Endodermal cell (in vitro differentiated cells): ENCODE measurements around the gene EYS. TPM values are rescaled to one million over a fixed set of nuclear protein-coding genes. Genes with fewer than 3 reads are reported as not detected.

Experiments
- DNase-seq: peaks from one replicate; pipeline ENCODE4 v3.0.0-alpha.2; 2017
- H3K27ac ChIP-seq: 2 replicates; pipeline ENCODE4 v1.5.1; 2013; ENCODE audit warnings: mild to moderate bottlenecking, low read depth, low read length, moderate library complexity
- H3K27me3 ChIP-seq: 2 replicates; pipeline ENCODE4 v1.6.1; 2013; ENCODE audit warnings: mild to moderate bottlenecking, low read length, moderate library complexity; ENCODE audit not compliant: insufficient read depth, control insufficient read depth, poor library complexity, severe bottlenecking
- H3K36me3 ChIP-seq: 2 replicates; pipeline ENCODE4 v1.7.0; 2013; ENCODE audit warnings: mild to moderate bottlenecking, low read length, moderate library complexity; ENCODE audit not compliant: control insufficient read depth, insufficient read depth
- H3K4me1 ChIP-seq: one replicate; pipeline ENCODE4 v1.7.0; 2013; ENCODE audit warnings: low read length; ENCODE audit not compliant: control insufficient read depth, insufficient read depth
- H3K4me3 ChIP-seq: 2 replicates; pipeline ENCODE4 v1.5.1; 2013; ENCODE audit warnings: mild to moderate bottlenecking, low read length, moderate library complexity
- H3K9ac ChIP-seq: 2 replicates; pipeline ENCODE4 v1.6.1; 2013; ENCODE audit warnings: mild to moderate bottlenecking, low read length, moderate library complexity; ENCODE audit not compliant: poor library complexity, severe bottlenecking; ENCODE audit errors: extremely low read depth
- H3K9me3 ChIP-seq: 2 replicates; pipeline ENCODE4 v1.6.1; 2013; ENCODE audit warnings: mild to moderate bottlenecking, low read length, moderate library complexity; ENCODE audit not compliant: control insufficient read depth
- H3K27ac Mint-ChIP-seq: 2 replicates; pipeline ENCODE4 v1.8.0; 2020; ENCODE audit warnings: mixed read lengths
- H3K27me3 Mint-ChIP-seq: 2 replicates; pipeline ENCODE4 v1.8.0; 2021; ENCODE audit warnings: mild to moderate bottlenecking, mixed read lengths; ENCODE audit not compliant: insufficient read depth
- H3K36me3 Mint-ChIP-seq: 2 replicates; pipeline ENCODE4 v1.8.0; 2020; ENCODE audit warnings: low read depth, mixed read lengths
- H3K4me1 Mint-ChIP-seq: 2 replicates; pipeline ENCODE4 v1.8.0; 2020; ENCODE audit warnings: mixed read lengths
- H3K4me3 Mint-ChIP-seq: 2 replicates; pipeline ENCODE4 v1.8.0; 2020; ENCODE audit warnings: mild to moderate bottlenecking, moderate library complexity, mixed read lengths
- H3K9me3 Mint-ChIP-seq: 2 replicates; pipeline ENCODE4 v1.8.0; 2020; ENCODE audit warnings: mild to moderate bottlenecking, mixed read lengths
- WGBS, 2 experiments: methylation state at CpG; one replicate each; pipeline versions ENCODE4 v1.1.5 to v1.1.7; 2013; ENCODE audit warnings: missing lambda C conversion rate in 2 of 2, mixed read lengths in 1 of 2; ENCODE audit not compliant: insufficient coverage in 1 of 2, insufficient read length in 1 of 2; 5-methylcytosine and 5-hydroxymethylcytosine counted together
- total RNA-seq, 2 donors: library from RNA; stranded (reverse); fragmentation: NEBNext Ultra II Directional in 1 of 2; extraction: Animal tissue kit (Norgen Biotek cat#: 25700) in 1 of 2; gene quantifications; 2 replicates in 1 of 2; 3 replicates in 1 of 2; pipeline ENCODE4 v1.2.1, GENCODE V29; 2021
- TF ChIP-seq, protein P1 (sequence below): fragments of 200-600 bp; sonication (generic); conservative IDR thresholded peaks from 2 replicates; pipeline ENCODE4 v1.5.0; 2021; ENCODE audit warnings: antibody characterized with exemption, mild to moderate bottlenecking

EYS gene
- total RNA-seq, 2 donors from 2014 or later, result 0.31 to 0.70 TPM

DNA sequence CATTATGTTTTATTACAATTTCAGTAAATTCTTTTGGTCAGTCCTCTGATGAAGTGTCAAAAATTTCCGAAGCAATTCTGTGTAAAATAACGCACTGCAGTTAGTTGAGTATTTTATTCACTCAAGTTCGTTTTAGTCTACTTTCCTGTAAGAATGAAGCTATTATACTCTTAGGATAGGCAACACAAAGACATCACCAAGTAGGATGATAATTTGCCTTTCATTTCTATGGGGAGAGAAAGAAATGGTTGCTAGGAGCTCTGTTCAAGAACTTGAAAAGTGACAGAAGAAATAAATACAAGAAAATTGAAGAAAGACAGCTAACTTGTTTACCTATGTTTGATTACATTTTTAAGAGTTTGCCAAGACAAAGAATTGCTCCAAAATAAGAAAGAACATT lies 290.4 kb downstream of the EYS start:
- H3K27ac ChIP-seq, result no peak overlapping the region
- no peak overlapping the region for H3K4me3 ChIP-seq
- no peak overlapping the region for H3K4me3 Mint-ChIP-seq
- no peak overlapping the region for H3K27ac Mint-ChIP-seq
- H3K9me3 Mint-ChIP-seq, result no peaks in the 10 kb centered on the region
- no peaks in the 10 kb centered on the region for H3K36me3 ChIP-seq
- H3K9me3 ChIP-seq, result no peaks in the 10 kb centered on the region
- no peak overlapping the region for H3K9ac ChIP-seq
- H3K36me3 Mint-ChIP-seq, result no peaks in the 10 kb centered on the region
- no peaks in the 10 kb centered on the region for H3K27me3 ChIP-seq
- no peak for DNase-seq
- no peaks in the 10 kb centered on the region for H3K4me1 ChIP-seq
- H3K27me3 Mint-ChIP-seq, result no peaks in the 10 kb centered on the region
- WGBS, 2 experiments, result 87 to 96% methylated on average over 3 of the region's 3 CpGs
- TF ChIP-seq, protein P1, sequence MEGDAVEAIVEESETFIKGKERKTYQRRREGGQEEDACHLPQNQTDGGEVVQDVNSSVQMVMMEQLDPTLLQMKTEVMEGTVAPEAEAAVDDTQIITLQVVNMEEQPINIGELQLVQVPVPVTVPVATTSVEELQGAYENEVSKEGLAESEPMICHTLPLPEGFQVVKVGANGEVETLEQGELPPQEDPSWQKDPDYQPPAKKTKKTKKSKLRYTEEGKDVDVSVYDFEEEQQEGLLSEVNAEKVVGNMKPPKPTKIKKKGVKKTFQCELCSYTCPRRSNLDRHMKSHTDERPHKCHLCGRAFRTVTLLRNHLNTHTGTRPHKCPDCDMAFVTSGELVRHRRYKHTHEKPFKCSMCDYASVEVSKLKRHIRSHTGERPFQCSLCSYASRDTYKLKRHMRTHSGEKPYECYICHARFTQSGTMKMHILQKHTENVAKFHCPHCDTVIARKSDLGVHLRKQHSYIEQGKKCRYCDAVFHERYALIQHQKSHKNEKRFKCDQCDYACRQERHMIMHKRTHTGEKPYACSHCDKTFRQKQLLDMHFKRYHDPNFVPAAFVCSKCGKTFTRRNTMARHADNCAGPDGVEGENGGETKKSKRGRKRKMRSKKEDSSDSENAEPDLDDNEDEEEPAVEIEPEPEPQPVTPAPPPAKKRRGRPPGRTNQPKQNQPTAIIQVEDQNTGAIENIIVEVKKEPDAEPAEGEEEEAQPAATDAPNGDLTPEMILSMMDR, result no peak
- H3K4me1 Mint-ChIP-seq, result peaks cover 3% of the 10 kb centered on the region

DNA sequence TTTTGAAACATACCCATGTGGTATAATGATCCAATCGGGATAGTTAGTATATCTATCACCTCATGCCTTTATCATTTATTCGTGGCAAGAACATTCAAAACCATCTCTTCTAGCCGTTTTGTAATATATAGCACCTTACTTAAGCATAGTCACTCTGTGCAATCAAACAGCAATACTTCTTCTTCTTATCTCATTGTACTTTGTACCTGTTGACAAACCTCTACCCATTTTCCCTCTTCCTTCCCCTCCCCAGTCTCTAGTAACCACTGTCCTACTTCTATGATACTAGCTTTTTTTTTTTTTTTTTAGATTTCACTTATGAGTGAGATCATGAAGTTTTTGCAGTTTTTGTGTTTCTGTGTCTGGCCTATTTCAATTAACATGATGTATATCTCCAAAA lies 296.7 kb downstream of the EYS start:
- Mint-ChIP-seq H3K27me3 (no peaks in the 10 kb centered on the region), H3K4me3 (no peak overlapping the region), H3K4me1 (peaks cover 6% of the 10 kb centered on the region), H3K27ac (no peak overlapping the region), H3K36me3 (no peaks in the 10 kb centered on the region), H3K9me3 (no peaks in the 10 kb centered on the region)
- Histone ChIP-seq H3K4me1 (no peaks in the 10 kb centered on the region), H3K27ac (no peak overlapping the region), H3K9me3 (no peaks in the 10 kb centered on the region), H3K9ac (no peak overlapping the region), H3K27me3 (no peaks in the 10 kb centered on the region), H3K36me3 (no peaks in the 10 kb centered on the region), H3K4me3 (no peak overlapping the region)
- DNase-seq, result no peak
- WGBS, 2 experiments, result 60 to 90% methylated on average over 1 to 3 of the region's 3 CpGs
- TF ChIP-seq, protein P1, result no peak

DNA sequence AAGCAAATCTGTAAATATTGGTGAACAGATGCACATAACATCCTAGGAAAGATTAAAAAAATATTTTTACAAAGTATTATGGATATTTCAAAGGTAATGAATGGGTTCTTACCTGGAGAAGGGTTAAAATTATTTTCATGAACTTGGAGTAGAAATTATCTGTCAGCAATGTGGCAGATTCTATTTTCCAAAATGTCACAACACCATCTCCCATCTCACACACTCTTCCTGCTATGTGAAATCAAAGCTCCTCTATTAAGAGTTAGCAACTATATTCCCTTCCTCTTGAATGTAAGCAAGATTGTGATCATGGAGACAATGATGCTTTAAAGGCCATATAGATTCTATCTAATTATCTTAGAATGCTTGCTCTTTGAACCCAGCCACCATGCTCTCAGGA lies 304.5 kb downstream of the EYS start:
- Histone ChIP-seq H3K9ac (no peak overlapping the region), H3K4me1 (no peaks in the 10 kb centered on the region), H3K4me3 (no peak overlapping the region), H3K27me3 (no peaks in the 10 kb centered on the region), H3K36me3 (no peaks in the 10 kb centered on the region), H3K27ac (no peak overlapping the region), H3K9me3 (no peaks in the 10 kb centered on the region)
- H3K27me3 Mint-ChIP-seq, result no peaks in the 10 kb centered on the region
- H3K27ac Mint-ChIP-seq, result no peak overlapping the region
- H3K36me3 Mint-ChIP-seq, result no peaks in the 10 kb centered on the region
- no peaks in the 10 kb centered on the region for H3K9me3 Mint-ChIP-seq
- DNase-seq, result no peak
- H3K4me1 Mint-ChIP-seq, result peaks cover 3% of the 10 kb centered on the region
- TF ChIP-seq, protein P1, result no peak
- H3K4me3 Mint-ChIP-seq, result no peak overlapping the region
